DND-41 (cell line): ENCODE measurements around the gene NEK10.

Source experiments
- ATAC-seq: fragments of 200-7000 bp; cut with Tn5 transposase; 3 replicates; pipeline ENCODE4 v1.9.1; 2021; ENCODE audit warnings: low read depth; ENCODE audit not compliant: insufficient read depth
- DNase-seq: peaks from one replicate; pipeline ENCODE4 v3.0.0-alpha.2; 2020
- H2AFZ ChIP-seq: 2 replicates; pipeline ENCODE4 v1.6.0; 2012; ENCODE audit warnings: low read depth, low read length
- H3K27ac ChIP-seq: 2 replicates; pipeline ENCODE4 v1.5.1; 2012; ENCODE audit warnings: low read length, inconsistent platforms
- H3K27me3 ChIP-seq: fragments of 200-600 bp; sonication (generic); 2 replicates; pipeline ENCODE4 v1.6.0; 2012; ENCODE audit warnings: low read length, mild to moderate bottlenecking, inconsistent platforms; ENCODE audit not compliant: insufficient read depth, poor library complexity
- H3K36me3 ChIP-seq: 2 replicates; pipeline ENCODE4 v1.5.1; 2012; ENCODE audit warnings: low read length, inconsistent platforms; ENCODE audit not compliant: insufficient read depth
- H3K4me1 ChIP-seq: 2 replicates; pipeline ENCODE4 v1.5.1; 2012; ENCODE audit warnings: mild to moderate bottlenecking, low read length; ENCODE audit not compliant: insufficient read depth
- H3K4me2 ChIP-seq: 2 replicates; pipeline ENCODE4 v1.6.0; 2012; ENCODE audit warnings: mild to moderate bottlenecking, moderate library complexity, low read length, inconsistent platforms; ENCODE audit not compliant: insufficient read depth
- H3K4me3 ChIP-seq, 2 experiments: fragments of 200-600 bp in 1 of 2; shearing (Covaris generic) in 1 of 2; 2 replicates each; pipeline ENCODE4 v1.5.1; 2012 to 2016; ENCODE audit warnings: inconsistent platforms in 2 of 2, low read length in 2 of 2, mild to moderate bottlenecking in 2 of 2, low read depth in 1 of 2, moderate library complexity in 1 of 2
- H3K79me2 ChIP-seq: 2 replicates; pipeline ENCODE4 v1.6.0; 2012; ENCODE audit warnings: low read length, inconsistent platforms; ENCODE audit not compliant: insufficient read depth
- H3K9ac ChIP-seq: 2 replicates; pipeline ENCODE4 v1.6.0; 2012; ENCODE audit warnings: low read depth, mild to moderate bottlenecking, inconsistent platforms, low read length, moderate library complexity
- H3K9me3 ChIP-seq: 2 replicates; pipeline ENCODE4 v1.5.1; 2012; ENCODE audit warnings: low read length, moderate library complexity, mild to moderate bottlenecking, inconsistent platforms; ENCODE audit not compliant: insufficient read depth, severe bottlenecking
- H4K20me1 ChIP-seq: 2 replicates; pipeline ENCODE4 v1.6.0; 2012; ENCODE audit warnings: low read length; ENCODE audit not compliant: insufficient read depth
- CTCF ChIP-seq: IDR thresholded peaks from 2 replicates; pipeline ENCODE4 v1.5.1; 2012; ENCODE audit warnings: borderline replicate concordance, low read length, moderate library complexity, mild to moderate bottlenecking; ENCODE audit not compliant: poor library complexity, severe bottlenecking; ENCODE audit errors: extremely low read depth
- EZH2 ChIP-seq: IDR thresholded peaks from 3 replicates; pipeline ENCODE4 v1.6.1; 2012; ENCODE audit warnings: borderline replicate concordance, low read depth, mild to moderate bottlenecking, moderate library complexity, low read length, inconsistent platforms; ENCODE audit not compliant: severe bottlenecking

The NEK10 gene

DNA sequence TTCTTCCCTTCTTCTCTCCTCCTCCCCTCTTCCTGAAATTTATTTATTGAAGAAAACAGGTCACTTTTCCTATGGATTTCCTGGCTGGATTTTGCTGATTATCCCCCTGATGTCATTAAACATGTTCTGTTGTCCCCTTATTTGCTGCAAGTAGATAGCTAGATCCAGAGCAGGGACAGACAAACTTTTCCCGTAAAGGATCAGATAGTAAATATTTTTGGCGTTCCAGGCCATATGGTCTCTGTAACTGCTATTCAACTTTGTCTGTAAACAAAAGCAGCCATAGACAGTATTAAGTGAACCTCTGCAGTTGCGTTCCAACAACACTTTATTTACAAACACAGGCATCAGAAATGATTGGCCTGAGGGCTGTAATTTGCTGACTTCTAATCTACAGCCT is 241.3 kb downstream of the NEK10 start:
- Histone ChIP-seq H3K27ac (no peak overlapping the region), H3K79me2 (no peaks in the 10 kb centered on the region), H3K4me1 (no peaks in the 10 kb centered on the region), H4K20me1 (no peaks in the 10 kb centered on the region), H3K27me3 (peaks cover 2% of the 10 kb centered on the region), H3K9ac (no peak overlapping the region), H3K9me3 (no peaks in the 10 kb centered on the region), H2AFZ (no peak overlapping the region), H3K36me3 (no peaks in the 10 kb centered on the region), H3K4me2 (no peak overlapping the region), H3K4me3 (no peak overlapping the region)
- no peak for ATAC-seq
- no peak for DNase-seq
- no peak for TF ChIP-seq EZH2
- TF ChIP-seq CTCF, result no peak

- no peaks in the 10 kb centered on the region for H3K79me2 ChIP-seq
- no peak overlapping the region for H2AFZ ChIP-seq
- no peak overlapping the region for H3K27ac ChIP-seq
- no peaks in the 10 kb centered on the region for H3K9me3 ChIP-seq
- no peak overlapping the region for H3K9ac ChIP-seq
- H3K4me1 ChIP-seq, result no peaks in the 10 kb centered on the region
- DNase-seq, result no peak
- H3K4me3 ChIP-seq, result no peak overlapping the region
- no peaks in the 10 kb centered on the region for H4K20me1 ChIP-seq
- ATAC-seq, result no peak
- no peaks in the 10 kb centered on the region for H3K36me3 ChIP-seq
- no peak overlapping the region for H3K4me2 ChIP-seq
- TF ChIP-seq EZH2 (no peak), CTCF (no peak)
- peaks cover 2% of the 10 kb centered on the region for H3K27me3 ChIP-seq
Observed at GRCh38 chr3:27127195-27127594, 242.0 kb downstream of the NEK10 start.

GRCh38 chr3:27125821-27126501 is 243.2 kb downstream of the NEK10 start:
- no peaks in the 10 kb centered on the region for H3K9me3 ChIP-seq
- no peak overlapping the region for H3K27ac ChIP-seq
- no peak for ATAC-seq

More at GRCh38 chr3:27125821-27126501, 243.2 kb downstream of the NEK10 start:
- Histone ChIP-seq H4K20me1 (no peaks in the 10 kb centered on the region), H3K79me2 (no peaks in the 10 kb centered on the region), H3K4me1 (no peaks in the 10 kb centered on the region), H2AFZ (no peak overlapping the region), H3K9ac (no peak overlapping the region), H3K27me3 (peaks cover 2% of the 10 kb centered on the region), H3K4me2 (no peak overlapping the region), H3K4me3 (no peak overlapping the region), H3K36me3 (no peaks in the 10 kb centered on the region)
- no peak for DNase-seq
- TF ChIP-seq EZH2 (no peak), CTCF (no peak)
